Astrocyte of the spinal cord (primary cell): ENCODE results near the gene S100A12.

Experiments
- DNase-seq: peaks from one replicate; pipeline ENCODE4 v3.0.0; 2011; ENCODE audit warnings: low read depth, low spot score
- H3K4me3 ChIP-seq: 2 replicates; pipeline ENCODE4 v1.5.1; 2011; ENCODE audit warnings: low read depth, mild to moderate bottlenecking, low read length, moderate library complexity
- in situ Hi-C: cut with HindIII; loops from 2 replicates; pipeline ENCODE4 v1.10.0; 2017; ENCODE audit warnings: low sequenced_read_pairs
- TF ChIP-seq, protein P1 (sequence below): IDR thresholded peaks from 2 replicates; pipeline ENCODE4 v1.5.1; 2012; ENCODE audit warnings: low read depth, mild to moderate bottlenecking, low read length, inconsistent platforms

The S100A12 gene

DNA sequence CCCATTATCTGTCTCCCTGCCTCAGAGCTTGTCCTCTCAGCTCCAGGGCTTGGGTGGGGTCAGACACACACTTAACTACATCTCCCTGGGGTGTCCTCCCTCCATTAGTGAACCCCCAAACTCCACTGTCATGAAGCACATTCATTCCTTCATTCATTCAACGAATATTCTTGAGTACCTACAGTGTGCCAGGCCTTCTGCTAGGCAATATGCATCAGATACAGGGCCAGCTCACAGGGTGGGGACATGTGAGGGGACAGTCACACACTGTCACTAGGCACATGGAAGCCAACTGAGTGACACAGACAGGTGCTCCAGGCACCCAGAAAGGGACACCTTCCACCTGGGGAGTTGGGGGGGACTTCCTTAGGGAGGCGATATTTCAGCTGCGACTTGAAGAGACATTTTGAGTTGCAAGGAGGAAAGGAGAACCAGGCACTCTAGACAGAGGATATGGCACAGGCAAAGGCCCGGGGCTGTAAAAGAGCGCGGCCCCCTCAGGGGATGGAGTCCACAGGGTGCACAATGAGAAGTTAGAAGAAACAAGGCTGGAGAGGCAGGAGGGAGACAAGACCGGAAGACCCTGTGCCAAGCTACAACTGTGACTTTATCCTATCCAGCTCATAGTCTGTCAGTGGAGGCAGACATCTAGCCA is 24.1 kb upstream of the S100A12 start:
- in situ Hi-C loops = no loop called here
- no peak overlapping the region for H3K4me3 ChIP-seq
- DNase-seq = no peak
- TF ChIP-seq, protein P1, sequence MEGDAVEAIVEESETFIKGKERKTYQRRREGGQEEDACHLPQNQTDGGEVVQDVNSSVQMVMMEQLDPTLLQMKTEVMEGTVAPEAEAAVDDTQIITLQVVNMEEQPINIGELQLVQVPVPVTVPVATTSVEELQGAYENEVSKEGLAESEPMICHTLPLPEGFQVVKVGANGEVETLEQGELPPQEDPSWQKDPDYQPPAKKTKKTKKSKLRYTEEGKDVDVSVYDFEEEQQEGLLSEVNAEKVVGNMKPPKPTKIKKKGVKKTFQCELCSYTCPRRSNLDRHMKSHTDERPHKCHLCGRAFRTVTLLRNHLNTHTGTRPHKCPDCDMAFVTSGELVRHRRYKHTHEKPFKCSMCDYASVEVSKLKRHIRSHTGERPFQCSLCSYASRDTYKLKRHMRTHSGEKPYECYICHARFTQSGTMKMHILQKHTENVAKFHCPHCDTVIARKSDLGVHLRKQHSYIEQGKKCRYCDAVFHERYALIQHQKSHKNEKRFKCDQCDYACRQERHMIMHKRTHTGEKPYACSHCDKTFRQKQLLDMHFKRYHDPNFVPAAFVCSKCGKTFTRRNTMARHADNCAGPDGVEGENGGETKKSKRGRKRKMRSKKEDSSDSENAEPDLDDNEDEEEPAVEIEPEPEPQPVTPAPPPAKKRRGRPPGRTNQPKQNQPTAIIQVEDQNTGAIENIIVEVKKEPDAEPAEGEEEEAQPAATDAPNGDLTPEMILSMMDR = no peak

DNA sequence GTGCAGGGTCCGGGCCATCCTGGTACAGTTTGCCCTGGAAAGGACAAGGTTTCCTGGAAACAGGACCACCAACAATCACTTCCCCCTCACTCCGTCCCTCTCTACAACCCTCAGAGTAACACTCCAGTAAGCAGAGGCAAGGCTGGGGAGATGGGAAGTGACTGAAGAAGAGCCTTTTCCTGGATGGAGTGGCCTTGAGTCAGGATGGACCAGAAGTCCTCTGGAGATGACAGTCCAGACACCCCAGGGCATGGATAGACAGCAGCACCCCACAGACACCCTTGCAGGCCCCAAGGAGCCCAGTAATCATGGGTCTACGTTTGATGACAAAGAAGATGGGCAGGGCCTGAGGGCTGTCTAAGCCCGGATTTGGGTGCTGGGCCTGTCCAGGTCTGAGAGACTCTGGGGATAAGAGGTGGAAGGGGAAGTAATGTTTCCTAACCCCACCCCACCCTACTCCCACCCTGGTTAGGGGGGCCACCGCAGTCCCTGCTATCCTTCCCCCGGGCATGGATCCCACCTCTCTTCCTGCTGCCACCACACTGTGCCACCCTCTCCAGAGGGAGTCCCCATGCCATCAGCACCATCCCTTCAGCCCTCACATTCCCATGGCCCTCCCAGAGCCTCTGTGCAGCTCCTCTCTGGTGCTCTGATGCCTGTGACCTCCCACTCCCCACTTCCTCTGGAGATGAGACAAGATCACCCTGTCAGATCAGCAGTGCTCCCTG is 22.7 kb upstream of the S100A12 start:
- TF ChIP-seq, protein P1 = no peak
- no peak for DNase-seq
- no peak overlapping the region for H3K4me3 ChIP-seq
- in situ Hi-C loops = no loop called here

DNA sequence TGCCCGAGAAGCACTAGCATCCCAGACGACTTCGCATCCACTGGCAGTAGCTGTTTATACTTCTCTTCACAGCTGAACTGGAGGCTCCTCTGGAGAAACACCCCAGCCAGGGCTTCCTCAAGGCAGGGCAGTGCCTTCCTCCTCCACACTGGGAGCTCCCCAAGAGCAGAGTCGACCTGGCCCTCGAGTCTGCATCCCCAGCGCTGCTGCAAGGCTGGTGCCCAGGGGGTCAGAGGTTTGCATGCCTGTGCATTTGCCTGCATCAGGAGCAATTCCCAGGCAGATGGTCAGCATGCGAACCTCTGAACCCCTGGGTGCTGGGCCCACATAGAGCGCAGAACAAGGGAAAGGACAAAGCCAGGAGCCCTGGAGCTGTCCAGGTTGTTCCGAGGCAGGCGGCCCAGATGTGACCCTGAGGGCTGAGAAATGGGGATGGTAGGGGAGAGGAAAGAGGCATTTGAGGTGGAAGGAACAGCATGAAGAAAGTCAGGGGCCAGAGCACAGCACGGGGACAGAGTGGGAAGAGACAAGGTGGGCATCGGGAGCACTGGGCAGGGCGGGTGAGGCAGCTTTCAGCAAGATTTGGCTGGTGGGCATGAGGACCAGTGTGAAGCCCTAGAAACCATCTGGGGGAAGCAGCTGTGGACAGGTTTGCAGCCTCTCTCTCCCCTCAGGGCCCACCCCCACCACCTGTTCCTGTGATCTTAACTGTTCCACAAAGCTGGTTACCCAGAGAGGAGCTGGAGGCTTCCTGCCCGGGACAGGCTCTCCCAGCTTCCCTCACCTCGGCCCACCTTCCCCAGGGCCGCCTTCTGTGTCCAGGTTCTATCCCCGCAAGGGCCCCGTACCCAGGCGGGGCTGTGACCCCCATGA is 21.9 kb upstream of the S100A12 start:
- in situ Hi-C loops = no loop called here
- H3K4me3 ChIP-seq = no peak overlapping the region
- TF ChIP-seq, protein P1 = no peak
- no peak for DNase-seq

DNA sequence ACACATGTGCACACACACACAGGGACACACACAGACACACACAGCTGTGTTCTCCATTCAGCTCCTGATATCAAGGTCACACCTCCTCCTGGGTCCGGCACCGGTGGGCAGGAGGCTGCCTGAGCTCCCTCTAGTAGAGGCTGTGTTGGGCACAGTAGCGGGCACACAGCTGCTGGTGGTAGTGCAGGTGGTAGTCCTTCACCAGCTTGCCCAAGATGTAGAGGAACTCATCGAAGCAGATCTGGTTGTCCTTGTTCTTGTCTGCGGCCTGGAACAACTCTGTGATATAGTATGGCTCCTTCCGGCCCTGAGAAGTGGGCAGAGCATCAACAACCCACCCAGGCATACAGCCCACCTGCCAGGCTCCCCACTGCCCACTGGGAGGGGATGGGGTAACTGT is 21.0 kb upstream of the S100A12 start:
- no peak for DNase-seq
- TF ChIP-seq, protein P1 = no peak
- in situ Hi-C loops = no loop called here
- H3K4me3 ChIP-seq = no peak overlapping the region

DNA sequence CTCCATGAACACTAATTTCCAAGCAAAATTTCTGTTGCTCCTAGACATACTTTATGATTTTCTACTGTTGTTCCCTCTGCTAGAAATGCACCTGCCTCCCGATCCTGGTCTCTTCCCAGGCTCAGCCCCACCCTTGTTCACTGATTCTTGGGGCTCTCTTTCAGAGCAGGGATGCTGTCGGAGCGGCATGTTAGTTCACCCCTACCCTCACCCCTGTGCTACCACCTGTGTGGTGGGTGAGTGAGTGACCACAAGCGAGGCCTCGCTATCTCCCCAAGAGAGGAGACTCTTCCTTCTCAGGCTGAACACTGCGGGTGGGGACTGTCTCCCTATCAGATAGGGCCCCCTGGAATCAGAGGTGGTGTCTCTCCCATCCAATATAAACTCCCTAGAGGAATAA is 20.4 kb upstream of the S100A12 start:
- TF ChIP-seq, protein P1 = no peak
- in situ Hi-C loops = no loop called here
- no peak overlapping the region for H3K4me3 ChIP-seq
- DNase-seq = no peak

DNA sequence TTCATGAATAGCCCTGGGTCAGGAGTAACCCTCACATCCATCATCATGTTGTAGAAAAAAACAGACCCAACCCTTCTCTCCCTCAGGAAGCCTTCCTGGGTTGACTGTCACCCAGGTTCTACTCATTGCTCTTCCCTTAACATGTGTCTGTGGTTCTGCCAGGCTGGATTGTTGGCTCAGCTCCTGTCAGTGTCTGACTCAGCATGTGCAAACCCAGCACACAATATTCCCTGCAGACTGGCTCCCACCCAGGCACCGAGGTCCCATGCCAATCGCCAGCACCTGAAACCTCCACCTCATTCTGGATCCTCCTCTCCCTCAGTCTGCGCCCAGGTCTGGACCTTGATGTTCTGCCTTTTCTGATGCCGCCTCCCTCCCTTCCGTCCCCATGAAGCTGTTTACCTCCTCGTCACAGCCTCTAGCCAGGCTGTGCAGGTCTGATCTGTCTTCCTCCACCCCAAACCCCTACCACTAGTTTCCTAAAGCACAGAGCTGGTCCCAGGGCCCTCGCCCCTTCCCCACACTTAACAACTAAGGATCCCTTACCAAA is 19.8 kb upstream of the S100A12 start:
- DNase-seq = no peak
- TF ChIP-seq, protein P1 = no peak
- no peak overlapping the region for H3K4me3 ChIP-seq
- in situ Hi-C loops = no loop called here
